ENCODE data around the gene DCC.
"Not testable (repeated sequence)": the region's sequence is repeated elsewhere in the genome, so short reads cannot be mapped to it uniquely, and the experiment has no call there.

Gene DCC

DNA sequence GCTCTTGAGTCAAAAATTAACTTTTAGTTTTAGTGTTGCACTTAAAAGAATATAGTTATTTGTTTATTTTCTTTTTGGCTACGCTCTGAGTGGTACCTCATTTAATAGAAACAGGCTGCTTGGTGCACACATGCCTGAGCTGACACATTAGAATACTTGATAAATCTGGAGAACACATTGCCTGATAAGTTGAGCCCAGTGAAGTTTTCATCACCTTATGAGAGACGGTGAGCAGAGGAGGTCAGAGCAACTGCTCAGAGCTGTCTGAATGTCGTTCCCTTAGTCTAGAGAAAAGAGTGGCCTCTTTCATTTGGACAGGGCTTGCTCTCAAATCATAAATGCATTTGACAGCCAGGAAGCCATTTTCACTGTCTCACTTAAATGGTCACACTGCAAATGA lies 1168.5 kb downstream of the DCC start:
- no peak overlapping the region for H3K27ac ChIP-seq (ENCODE audit: low read depth, low read length)
- no peaks in the 10 kb centered on the region for H3K79me2 ChIP-seq (ENCODE audit: control insufficient read depth, insufficient read depth, low read length, unreplicated experiment)
- no peaks in the 10 kb centered on the region for H3K36me3 ChIP-seq (ENCODE audit: insufficient read depth, low read length)
- H2AFZ ChIP-seq (ENCODE audit: low read length, unreplicated experiment), result no peak overlapping the region
- no peaks in the 10 kb centered on the region for H3K4me1 ChIP-seq (ENCODE audit: control insufficient read depth, insufficient read depth, low read length, unreplicated experiment)
- H3K27me3 ChIP-seq (ENCODE audit: insufficient read depth, low read length), result no peaks in the 10 kb centered on the region
- no peak overlapping the region for H3K4me3 ChIP-seq (ENCODE audit: low read depth, low read length)

DNA sequence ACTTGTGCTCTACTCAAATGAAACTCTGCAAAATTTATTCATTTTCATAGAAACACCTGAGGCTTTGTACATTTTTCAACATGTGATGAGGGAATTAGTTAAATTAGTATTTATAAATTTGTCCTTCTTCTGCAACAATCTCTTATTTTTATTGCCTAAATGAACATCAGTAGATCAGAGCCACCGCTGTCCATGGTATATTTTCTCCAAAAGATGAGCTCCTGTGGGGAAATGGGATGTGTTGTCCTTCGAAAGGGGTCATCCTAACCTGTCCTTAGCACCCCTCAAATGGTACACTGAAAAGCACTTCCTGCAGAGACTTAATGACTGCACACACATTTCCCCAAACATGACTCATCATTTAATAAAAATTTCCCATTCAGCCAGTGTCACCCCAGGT lies 1169.9 kb downstream of the DCC start:
- Histone ChIP-seq H2AFZ (ENCODE audit: low read length, unreplicated experiment) (no peak overlapping the region), H3K27ac (ENCODE audit: low read depth, low read length) (no peak overlapping the region), H3K79me2 (ENCODE audit: control insufficient read depth, insufficient read depth, low read length, unreplicated experiment) (no peaks in the 10 kb centered on the region), H3K4me1 (ENCODE audit: control insufficient read depth, insufficient read depth, low read length, unreplicated experiment) (no peaks in the 10 kb centered on the region), H3K4me3 (ENCODE audit: low read depth, low read length) (no peak overlapping the region), H3K36me3 (ENCODE audit: insufficient read depth, low read length) (no peaks in the 10 kb centered on the region), H3K27me3 (ENCODE audit: insufficient read depth, low read length) (no peaks in the 10 kb centered on the region)

DNA sequence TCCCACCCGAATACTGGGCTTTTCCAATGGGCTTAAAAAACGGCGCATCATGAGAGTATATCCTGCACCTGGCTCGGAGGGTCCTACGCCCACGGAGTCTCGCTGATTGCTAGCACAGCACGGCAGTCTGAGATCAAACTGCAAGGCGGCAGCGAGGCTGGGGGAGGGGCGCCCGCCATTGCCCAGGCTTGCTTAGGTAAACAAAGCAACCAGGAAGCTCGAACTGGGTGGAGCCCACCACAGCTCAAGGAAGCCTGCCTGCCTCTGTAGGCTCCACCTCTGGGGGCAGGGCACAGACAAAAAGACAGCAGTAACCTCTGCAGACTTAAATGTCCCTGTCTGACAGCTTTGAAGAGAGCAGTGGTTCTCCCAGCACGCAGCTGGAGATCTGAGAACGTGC lies 1171.7 kb downstream of the DCC start:
- not testable (repeated sequence) for H3K4me3 ChIP-seq (ENCODE audit: low read depth, low read length); H3K36me3 ChIP-seq (ENCODE audit: insufficient read depth, low read length); H3K27ac ChIP-seq (ENCODE audit: low read depth, low read length); H3K27me3 ChIP-seq (ENCODE audit: insufficient read depth, low read length); H3K79me2 ChIP-seq (ENCODE audit: control insufficient read depth, insufficient read depth, low read length, unreplicated experiment); H3K4me1 ChIP-seq (ENCODE audit: control insufficient read depth, insufficient read depth, low read length, unreplicated experiment); H2AFZ ChIP-seq (ENCODE audit: low read length, unreplicated experiment)

DNA sequence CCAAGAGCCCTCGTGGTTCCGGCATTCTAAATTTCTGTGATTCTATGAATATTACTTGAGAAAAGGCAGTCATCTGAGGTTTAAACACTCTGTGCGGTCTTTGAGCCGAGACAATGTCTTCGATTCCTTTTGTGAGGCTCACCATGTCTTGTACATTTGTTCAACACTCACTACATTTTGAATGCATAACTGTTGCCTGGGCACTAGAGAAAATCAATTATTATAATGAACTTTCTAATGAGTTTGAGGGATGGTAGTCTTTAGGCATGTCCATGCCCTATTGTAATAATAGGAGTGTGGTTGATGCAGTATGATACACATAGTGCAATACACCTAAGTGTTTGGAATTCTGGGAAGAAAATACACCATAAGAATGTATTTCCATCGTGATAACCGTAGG lies 1181.1 kb downstream of the DCC start:
- Histone ChIP-seq H3K27ac (ENCODE audit: low read depth, low read length) (no peak overlapping the region), H3K79me2 (ENCODE audit: control insufficient read depth, insufficient read depth, low read length, unreplicated experiment) (no peaks in the 10 kb centered on the region), H3K4me1 (ENCODE audit: control insufficient read depth, insufficient read depth, low read length, unreplicated experiment) (no peaks in the 10 kb centered on the region), H3K4me3 (ENCODE audit: low read depth, low read length) (no peak overlapping the region), H3K36me3 (ENCODE audit: insufficient read depth, low read length) (no peaks in the 10 kb centered on the region), H3K27me3 (ENCODE audit: insufficient read depth, low read length) (no peaks in the 10 kb centered on the region), H2AFZ (ENCODE audit: low read length, unreplicated experiment) (no peak overlapping the region)

DNA sequence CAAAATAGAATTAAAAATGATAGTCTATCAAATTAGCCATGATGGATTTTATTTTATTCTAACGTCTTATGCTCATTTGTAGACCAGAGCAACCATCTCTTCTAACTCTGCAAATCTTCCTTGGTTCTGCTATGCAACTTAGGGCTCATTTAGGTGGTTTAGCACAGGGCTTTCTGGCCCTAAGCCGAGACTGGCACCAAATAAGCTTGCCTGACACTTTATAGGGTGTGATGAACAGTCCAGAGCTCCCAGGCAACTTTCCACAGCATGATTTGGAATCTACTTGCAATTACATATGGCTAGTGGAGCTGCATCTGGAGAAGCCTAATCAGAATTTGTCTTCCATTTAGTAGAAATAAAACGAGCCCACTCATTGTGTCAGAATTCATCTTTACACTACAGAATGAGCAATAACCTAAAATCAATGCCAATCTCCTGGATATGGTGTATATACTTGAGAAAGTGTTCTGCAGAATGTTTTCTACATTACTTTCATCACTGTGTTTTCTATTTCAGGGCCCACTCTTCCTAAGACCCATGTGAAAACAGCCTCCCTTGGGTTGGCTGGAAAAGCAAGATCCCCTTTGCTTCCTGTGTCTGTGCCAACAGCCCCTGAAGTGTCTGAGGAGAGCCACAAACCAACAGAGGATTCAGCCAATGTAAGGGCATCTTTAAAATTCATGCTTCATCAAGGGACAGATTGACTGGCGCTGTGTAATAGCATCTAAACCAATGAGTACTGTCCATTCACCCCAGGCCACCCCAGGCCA lies 1186.3 kb downstream of the DCC start:
- no peaks in the 10 kb centered on the region for H3K27me3 ChIP-seq (ENCODE audit: insufficient read depth, low read length)
- no peak overlapping the region for H3K4me3 ChIP-seq (ENCODE audit: low read depth, low read length)
- H2AFZ ChIP-seq (ENCODE audit: low read length, unreplicated experiment), result no peak overlapping the region

DNA sequence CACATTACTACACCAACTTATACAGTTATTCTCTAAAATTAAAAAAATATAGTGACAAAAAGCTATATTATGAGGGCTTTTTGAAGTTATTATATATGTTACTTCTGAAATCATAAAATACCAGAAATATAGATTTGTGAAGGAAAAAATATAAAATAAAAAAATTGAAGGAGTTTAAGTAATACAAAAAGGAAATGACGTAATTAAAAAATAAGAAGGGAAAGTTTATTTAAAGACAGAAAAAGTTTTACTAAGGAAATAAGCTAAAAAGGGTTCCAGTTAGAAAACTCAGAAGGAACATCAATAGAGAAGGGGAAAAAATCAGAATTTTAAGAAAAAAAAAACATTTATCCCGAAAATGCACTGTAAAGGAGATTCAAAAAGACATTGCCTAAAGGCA lies 1187.4 kb downstream of the DCC start:
- Histone ChIP-seq H3K4me1 (ENCODE audit: control insufficient read depth, insufficient read depth, low read length, unreplicated experiment) (no peaks in the 10 kb centered on the region), H3K27ac (ENCODE audit: low read depth, low read length) (no peak overlapping the region), H3K27me3 (ENCODE audit: insufficient read depth, low read length) (no peaks in the 10 kb centered on the region), H3K79me2 (ENCODE audit: control insufficient read depth, insufficient read depth, low read length, unreplicated experiment) (no peaks in the 10 kb centered on the region), H3K4me3 (ENCODE audit: low read depth, low read length) (no peak overlapping the region), H2AFZ (ENCODE audit: low read length, unreplicated experiment) (no peak overlapping the region), H3K36me3 (ENCODE audit: insufficient read depth, low read length) (no peaks in the 10 kb centered on the region)

More for the DNA sequence above, 1186.3 kb downstream of the DCC start:
- no peaks in the 10 kb centered on the region for H3K36me3 ChIP-seq (ENCODE audit: insufficient read depth, low read length)
- no peak overlapping the region for H3K27ac ChIP-seq (ENCODE audit: low read depth, low read length)
- H3K4me1 ChIP-seq (ENCODE audit: control insufficient read depth, insufficient read depth, low read length, unreplicated experiment), result no peaks in the 10 kb centered on the region
- no peaks in the 10 kb centered on the region for H3K79me2 ChIP-seq (ENCODE audit: control insufficient read depth, insufficient read depth, low read length, unreplicated experiment)

DNA sequence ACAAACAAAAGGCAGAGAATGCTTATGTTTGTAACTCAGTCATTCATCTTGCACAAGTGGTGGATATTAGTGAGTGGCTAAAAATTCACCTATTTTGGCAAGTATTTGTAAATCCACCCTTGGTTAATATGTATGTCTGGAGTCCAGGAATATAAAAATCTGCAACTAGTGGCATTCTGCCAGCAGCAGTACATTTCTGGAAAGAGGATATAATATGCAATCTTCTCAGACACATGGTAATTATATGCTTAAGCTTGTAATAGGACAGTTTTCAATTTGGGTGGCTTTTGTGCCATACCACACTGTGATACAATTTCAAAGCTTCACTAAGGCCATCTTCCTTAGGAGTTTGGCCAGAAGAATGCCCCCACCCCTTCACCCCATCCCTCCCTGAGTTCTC lies 1191.2 kb downstream of the DCC start:
- Histone ChIP-seq H2AFZ (ENCODE audit: low read length, unreplicated experiment) (no peak overlapping the region), H3K4me3 (ENCODE audit: low read depth, low read length) (no peak overlapping the region), H3K4me1 (ENCODE audit: control insufficient read depth, insufficient read depth, low read length, unreplicated experiment) (no peaks in the 10 kb centered on the region), H3K27ac (ENCODE audit: low read depth, low read length) (no peak overlapping the region), H3K79me2 (ENCODE audit: control insufficient read depth, insufficient read depth, low read length, unreplicated experiment) (no peaks in the 10 kb centered on the region), H3K27me3 (ENCODE audit: insufficient read depth, low read length) (no peaks in the 10 kb centered on the region), H3K36me3 (ENCODE audit: insufficient read depth, low read length) (no peaks in the 10 kb centered on the region)

DNA sequence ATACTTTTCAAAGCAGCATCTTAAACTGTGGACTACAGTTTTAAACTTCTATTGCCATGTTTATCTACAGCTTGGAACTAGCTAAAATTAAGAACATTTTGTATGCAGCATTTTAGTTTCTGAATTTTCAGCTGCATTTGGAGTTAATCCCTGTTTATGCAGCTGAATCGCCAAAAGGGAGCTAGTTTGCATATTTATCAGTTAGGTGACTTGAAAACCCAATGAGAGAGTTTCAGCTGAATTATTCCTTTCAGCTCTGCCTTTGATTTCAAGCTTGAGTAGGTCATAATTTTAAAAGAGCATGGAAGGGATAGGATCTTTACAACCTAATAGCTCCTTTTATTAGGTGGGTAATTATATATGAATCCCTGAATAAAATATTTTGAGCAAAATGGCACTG lies 1191.9 kb downstream of the DCC start:
- no peaks in the 10 kb centered on the region for H3K79me2 ChIP-seq (ENCODE audit: control insufficient read depth, insufficient read depth, low read length, unreplicated experiment)
- H2AFZ ChIP-seq (ENCODE audit: low read length, unreplicated experiment), result no peak overlapping the region
- H3K4me1 ChIP-seq (ENCODE audit: control insufficient read depth, insufficient read depth, low read length, unreplicated experiment), result no peaks in the 10 kb centered on the region
- no peaks in the 10 kb centered on the region for H3K36me3 ChIP-seq (ENCODE audit: insufficient read depth, low read length)
- no peak overlapping the region for H3K27ac ChIP-seq (ENCODE audit: low read depth, low read length)
- H3K4me3 ChIP-seq (ENCODE audit: low read depth, low read length), result no peak overlapping the region
- H3K27me3 ChIP-seq (ENCODE audit: insufficient read depth, low read length), result no peaks in the 10 kb centered on the region

DNA sequence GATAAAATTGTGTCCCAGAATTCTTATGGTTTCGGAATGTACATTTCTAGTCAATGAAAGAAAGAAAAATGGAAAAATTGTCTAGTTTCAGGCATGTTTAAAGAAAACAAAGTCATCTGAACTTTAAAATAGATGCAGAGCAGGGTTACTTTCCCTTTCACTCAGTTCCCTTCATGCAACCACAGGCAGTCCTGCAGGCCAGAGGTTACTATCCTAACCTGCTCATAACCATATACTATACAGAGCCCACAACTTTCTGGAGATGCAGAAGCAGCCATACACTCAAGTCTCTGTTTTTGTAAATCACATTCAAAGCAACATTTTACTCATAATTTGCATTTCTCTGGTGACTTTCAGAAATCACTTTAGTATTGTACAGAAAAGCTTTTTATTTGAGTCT lies 1194.2 kb downstream of the DCC start:
- Histone ChIP-seq H2AFZ (ENCODE audit: low read length, unreplicated experiment) (no peak overlapping the region), H3K36me3 (ENCODE audit: insufficient read depth, low read length) (no peaks in the 10 kb centered on the region), H3K27ac (ENCODE audit: low read depth, low read length) (no peak overlapping the region), H3K79me2 (ENCODE audit: control insufficient read depth, insufficient read depth, low read length, unreplicated experiment) (no peaks in the 10 kb centered on the region), H3K27me3 (ENCODE audit: insufficient read depth, low read length) (no peaks in the 10 kb centered on the region), H3K4me3 (ENCODE audit: low read depth, low read length) (no peak overlapping the region), H3K4me1 (ENCODE audit: control insufficient read depth, insufficient read depth, low read length, unreplicated experiment) (no peaks in the 10 kb centered on the region)

DNA sequence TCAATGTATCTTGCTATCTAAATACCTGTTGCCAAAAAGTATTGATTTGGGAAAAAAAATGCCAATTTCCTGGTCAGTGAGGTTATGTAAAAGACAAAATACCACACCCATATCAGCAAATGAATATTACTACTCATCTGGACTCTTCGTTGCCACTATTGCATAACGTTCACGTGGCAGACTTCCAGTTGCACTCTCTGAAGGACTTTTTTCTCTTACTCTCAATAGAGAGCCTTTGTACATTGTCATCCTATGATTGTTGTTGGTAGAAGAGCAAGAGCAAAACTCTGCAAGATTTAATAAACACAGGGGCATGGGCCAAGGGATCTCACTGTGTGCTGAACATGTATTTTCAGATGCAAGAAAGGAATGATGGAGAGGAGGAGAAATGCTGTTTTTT lies 1194.7 kb downstream of the DCC start:
- no peak overlapping the region for H3K4me3 ChIP-seq (ENCODE audit: low read depth, low read length)
- no peaks in the 10 kb centered on the region for H3K27me3 ChIP-seq (ENCODE audit: insufficient read depth, low read length)
- no peaks in the 10 kb centered on the region for H3K4me1 ChIP-seq (ENCODE audit: control insufficient read depth, insufficient read depth, low read length, unreplicated experiment)
- no peak overlapping the region for H2AFZ ChIP-seq (ENCODE audit: low read length, unreplicated experiment)
- no peak overlapping the region for H3K27ac ChIP-seq (ENCODE audit: low read depth, low read length)
- no peaks in the 10 kb centered on the region for H3K36me3 ChIP-seq (ENCODE audit: insufficient read depth, low read length)
- no peaks in the 10 kb centered on the region for H3K79me2 ChIP-seq (ENCODE audit: control insufficient read depth, insufficient read depth, low read length, unreplicated experiment)

DNA sequence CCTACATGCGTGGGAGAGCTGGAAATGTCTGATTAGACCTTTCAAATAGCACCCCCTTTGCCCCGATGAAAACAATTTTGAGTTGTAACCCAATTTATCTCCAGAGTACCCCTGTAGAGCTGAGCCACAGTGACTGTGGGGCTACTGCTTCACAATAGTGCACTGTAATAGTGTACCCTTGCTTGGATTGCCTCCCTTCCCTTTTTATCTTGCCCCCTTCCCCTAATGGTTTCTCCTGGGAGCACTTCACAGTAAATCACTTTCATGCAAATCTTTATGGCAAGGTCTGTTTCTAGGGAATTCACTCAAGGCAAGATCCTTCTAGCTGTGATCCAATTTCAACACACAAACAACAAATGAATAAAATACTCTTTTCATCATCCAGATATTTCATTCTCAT lies 1196.9 kb downstream of the DCC start:
- Histone ChIP-seq H3K4me3 (ENCODE audit: low read depth, low read length) (no peak overlapping the region), H3K4me1 (ENCODE audit: control insufficient read depth, insufficient read depth, low read length, unreplicated experiment) (no peaks in the 10 kb centered on the region), H3K36me3 (ENCODE audit: insufficient read depth, low read length) (no peaks in the 10 kb centered on the region), H2AFZ (ENCODE audit: low read length, unreplicated experiment) (no peak overlapping the region), H3K27me3 (ENCODE audit: insufficient read depth, low read length) (no peaks in the 10 kb centered on the region), H3K27ac (ENCODE audit: low read depth, low read length) (no peak overlapping the region), H3K79me2 (ENCODE audit: control insufficient read depth, insufficient read depth, low read length, unreplicated experiment) (no peaks in the 10 kb centered on the region)

Measured in ACC112 (cell line).